Vagina (tissue), 2 donors: Measurements from ENCODE around the gene TAS1R3.

Experiments used
- CTCF ChIP-seq, 3 experiments: fragments of 450-650 bp in 2 of 3; fragments of 200-600 bp in 1 of 3; sonication (generic) in 1 of 3; IDR thresholded peaks; one replicate each; pipeline ENCODE4 v1.5.1; 2017 to 2019; ENCODE audit warnings: antibody characterized with exemption in 3 of 3, mild to moderate bottlenecking in 2 of 3, moderate library complexity in 2 of 3
- POLR2A ChIP-seq, 2 donors: fragments of 450-650 bp; IDR thresholded peaks; one replicate each; pipeline ENCODE4 v1.6.1; 2017; ENCODE audit warnings: antibody characterized with exemption in 2 of 2, mild to moderate bottlenecking in 2 of 2, moderate library complexity in 2 of 2

DNA sequence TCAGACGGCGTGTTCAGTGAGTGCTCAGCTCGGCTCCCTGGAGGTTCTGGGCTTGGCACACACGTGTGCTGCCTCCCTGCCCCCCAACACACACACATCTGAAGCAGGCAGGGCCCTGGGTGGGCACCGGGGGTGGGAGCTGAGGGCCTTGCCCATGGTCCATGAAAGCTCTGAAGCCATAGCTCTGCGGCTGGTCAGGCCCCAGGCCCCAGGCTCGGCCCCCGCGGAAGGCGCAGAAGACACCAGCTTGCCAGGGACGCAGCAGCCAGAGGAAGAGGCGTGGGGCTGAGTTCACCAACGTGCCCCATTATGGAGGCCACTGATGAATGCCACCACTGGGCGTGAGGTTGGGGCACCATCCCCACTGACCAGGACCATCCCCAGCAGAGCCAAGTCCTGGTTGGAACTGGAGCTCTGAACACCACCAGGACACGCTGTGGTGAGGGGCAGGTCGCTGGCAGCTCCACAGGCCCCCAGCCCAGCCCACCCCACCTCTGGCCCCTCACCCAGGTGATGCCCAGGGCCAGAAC is 39.8 kb downstream of the TAS1R3 start:
- no peak for TF ChIP-seq CTCF (IDR thresholded peaks at IDR 0.05)
- no peak for TF ChIP-seq POLR2A (IDR thresholded peaks at IDR 0.05)
